ENCODE data around the gene CMSS1.

The CMSS1 gene

GRCh38 chr3:99817437-99818240, at the start of gene CMSS1:
CMSS1 (plus strand) TSS chr3:99817862.
- DNase-seq (ENCODE audit: low spot score): peak; percentile 94

- DNase-seq (ENCODE audit: low spot score): no peak
These were observed 49.5 kb upstream of the CMSS1 start for GRCh38 chr3:99768126-99768525.

- DNase-seq (ENCODE audit: low spot score): no peak
These were observed 48.7 kb upstream of the CMSS1 start for GRCh38 chr3:99768808-99769501.

GRCh38 chr3:99772171-99772570, 45.5 kb upstream of the CMSS1 start:
- no peak for DNase-seq (ENCODE audit: low spot score)

- DNase-seq (ENCODE audit: low spot score): no peak
These were observed 45.0 kb upstream of the CMSS1 start for GRCh38 chr3:99772671-99773070.

GRCh38 chr3:99774467-99774866, 43.2 kb upstream of the CMSS1 start:
- peak; percentile 58 for DNase-seq (ENCODE audit: low spot score)

GRCh38 chr3:99776516-99777209, 41.0 kb upstream of the CMSS1 start:
- DNase-seq (ENCODE audit: low spot score): no peak

GRCh38 chr3:99777210-99777549, 40.5 kb upstream of the CMSS1 start:
- DNase-seq (ENCODE audit: low spot score): no peak

GRCh38 chr3:99777708-99778107, 40.0 kb upstream of the CMSS1 start:
- no peak for DNase-seq (ENCODE audit: low spot score)

GRCh38 chr3:99780749-99781148, 36.9 kb upstream of the CMSS1 start:
- DNase-seq (ENCODE audit: low spot score): no peak

- DNase-seq (ENCODE audit: low spot score): no peak
These were observed 35.9 kb upstream of the CMSS1 start for GRCh38 chr3:99781761-99782160.

- DNase-seq (ENCODE audit: low spot score): no peak
These were observed 34.6 kb upstream of the CMSS1 start for GRCh38 chr3:99783011-99783573.

- DNase-seq (ENCODE audit: low spot score): peak; percentile 28
These were observed 28.5 kb upstream of the CMSS1 start for GRCh38 chr3:99789011-99789721.

- no peak for DNase-seq (ENCODE audit: low spot score)
These were observed 23.2 kb upstream of the CMSS1 start for GRCh38 chr3:99794485-99794884.

GRCh38 chr3:99795573-99795972, 22.1 kb upstream of the CMSS1 start:
- DNase-seq (ENCODE audit: low spot score): no peak

GRCh38 chr3:99799422-99799821, 18.2 kb upstream of the CMSS1 start:
- DNase-seq (ENCODE audit: low spot score): no peak

- no peak for DNase-seq (ENCODE audit: low spot score)
These were observed 14.4 kb upstream of the CMSS1 start for GRCh38 chr3:99803297-99803696.

GRCh38 chr3:99805160-99805559, 12.5 kb upstream of the CMSS1 start:
- DNase-seq (ENCODE audit: low spot score): no peak

GRCh38 chr3:99808163-99808794, 9.4 kb upstream of the CMSS1 start:
- peak; percentile 39 for DNase-seq (ENCODE audit: low spot score)

- DNase-seq (ENCODE audit: low spot score): no peak
These were observed 8.1 kb upstream of the CMSS1 start for GRCh38 chr3:99809565-99809964.

GRCh38 chr3:99810403-99810802, 7.3 kb upstream of the CMSS1 start:
- no peak for DNase-seq (ENCODE audit: low spot score)

- DNase-seq (ENCODE audit: low spot score): no peak
These were observed 620 bp upstream of the CMSS1 start for GRCh38 chr3:99817047-99817436.
